Activated CD4-positive, alpha-beta T cell treated with anti-CD3 and anti-CD28 coated beads for 4 hours (primary cell): ENCODE measurements around the gene OPCML.

ENCODE experiments used
- DNase-seq, 2 donors: peaks; one replicate each; pipeline ENCODE4 v3.0.0-alpha.2; 2020

The OPCML gene

DNA sequence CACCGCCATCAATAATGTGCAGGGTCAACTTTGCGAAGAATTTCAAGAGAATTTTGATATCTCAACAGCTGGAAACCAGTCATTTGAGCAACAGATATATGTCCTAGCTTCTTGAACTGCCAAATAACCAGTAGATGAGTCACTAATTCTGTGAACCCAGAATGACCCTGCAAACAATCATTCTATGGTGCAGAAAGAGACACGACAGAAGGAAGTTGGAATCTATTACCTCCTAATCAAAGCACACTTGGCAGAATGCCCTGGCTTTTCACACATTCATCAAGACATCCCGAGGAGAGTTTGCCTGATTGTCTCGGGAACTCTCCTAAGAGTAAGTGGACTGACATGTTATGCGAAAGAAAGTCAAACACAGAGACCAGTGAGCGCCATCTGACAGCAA, 621.1 kb downstream of the OPCML start:
- DNase-seq, result no peak

DNA sequence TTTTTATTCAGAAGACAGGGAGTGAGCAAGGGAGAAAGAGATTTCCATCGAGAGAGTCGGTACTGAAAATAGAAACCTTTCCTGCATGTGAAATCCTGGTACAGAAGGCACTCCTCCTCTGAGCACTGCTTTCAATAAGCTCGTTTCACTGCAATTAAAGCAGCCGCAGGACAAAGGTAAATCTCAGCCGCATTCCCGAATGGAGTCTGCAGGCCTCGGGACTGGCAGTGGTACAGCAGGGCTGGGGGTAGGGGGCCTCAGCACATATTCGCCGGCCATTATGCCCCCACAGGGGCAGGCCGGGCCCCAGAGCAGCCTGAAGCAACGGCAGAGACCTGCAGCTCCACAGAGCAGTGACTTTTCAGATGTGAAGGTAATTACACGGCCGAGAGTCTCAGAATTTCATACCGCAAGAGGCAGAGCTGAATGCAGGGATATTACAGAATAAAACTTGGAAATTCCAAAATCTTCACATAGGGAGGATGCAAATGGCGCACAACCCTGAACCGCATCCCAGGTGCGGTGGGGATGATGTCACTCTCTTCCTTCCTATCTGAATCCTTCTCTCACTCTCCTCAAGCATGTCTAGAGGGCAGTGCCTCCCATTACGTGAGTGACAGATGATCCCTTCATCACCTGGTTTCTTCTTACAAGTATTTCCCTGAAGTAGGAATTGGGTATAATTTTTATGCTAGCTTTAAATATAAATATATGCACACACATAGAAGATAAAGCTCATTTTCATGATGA, 622.1 kb downstream of the OPCML start:
- no peak for DNase-seq

DNA sequence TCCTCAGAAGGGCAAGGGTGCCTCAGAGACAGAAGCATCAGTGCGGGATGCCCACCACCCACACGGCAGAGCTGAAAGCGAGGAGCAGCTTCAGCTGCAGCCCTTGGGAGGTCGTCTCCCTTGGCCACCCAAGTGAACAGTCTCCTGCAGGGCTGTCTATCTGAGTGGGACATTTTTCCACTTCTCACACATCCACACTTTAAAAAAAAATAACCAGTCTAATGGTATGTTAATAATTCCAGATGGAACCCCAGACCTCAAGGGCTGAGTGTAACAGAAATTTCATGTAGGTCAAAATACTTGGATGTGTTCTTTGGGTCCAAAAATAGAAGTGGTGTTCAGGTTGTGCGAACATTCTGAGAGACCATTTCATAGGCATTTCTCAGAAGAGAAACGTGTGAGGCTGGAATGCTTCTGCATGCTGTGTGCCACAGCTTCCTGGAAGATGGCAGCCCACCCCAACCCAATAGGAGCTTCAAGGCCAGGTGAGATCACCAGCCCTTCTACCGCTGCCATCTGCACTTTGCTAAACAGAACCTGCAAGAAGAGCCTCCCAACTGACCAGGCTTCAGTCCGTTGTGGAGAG, 623.2 kb downstream of the OPCML start:
- no peak for DNase-seq

DNA sequence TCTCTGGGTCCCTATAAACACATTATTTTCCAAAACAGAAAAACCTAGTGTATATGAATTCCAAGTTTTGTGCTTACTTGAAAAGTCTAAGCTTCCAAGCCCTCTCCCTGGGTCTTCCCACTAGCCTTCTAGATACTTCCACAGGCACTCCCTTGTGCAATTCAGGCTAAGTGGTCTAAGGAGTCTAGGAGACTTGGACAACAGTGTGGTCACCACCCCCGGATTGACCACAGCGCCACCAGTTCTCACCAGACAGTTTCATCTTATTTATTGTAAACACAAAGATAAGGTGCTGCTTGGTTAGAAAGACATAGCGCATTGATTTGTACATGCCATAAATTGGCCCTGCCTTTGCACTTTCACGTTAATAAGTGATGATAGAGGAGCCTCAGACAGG, 623.9 kb downstream of the OPCML start:
- DNase-seq, result no peak

DNA sequence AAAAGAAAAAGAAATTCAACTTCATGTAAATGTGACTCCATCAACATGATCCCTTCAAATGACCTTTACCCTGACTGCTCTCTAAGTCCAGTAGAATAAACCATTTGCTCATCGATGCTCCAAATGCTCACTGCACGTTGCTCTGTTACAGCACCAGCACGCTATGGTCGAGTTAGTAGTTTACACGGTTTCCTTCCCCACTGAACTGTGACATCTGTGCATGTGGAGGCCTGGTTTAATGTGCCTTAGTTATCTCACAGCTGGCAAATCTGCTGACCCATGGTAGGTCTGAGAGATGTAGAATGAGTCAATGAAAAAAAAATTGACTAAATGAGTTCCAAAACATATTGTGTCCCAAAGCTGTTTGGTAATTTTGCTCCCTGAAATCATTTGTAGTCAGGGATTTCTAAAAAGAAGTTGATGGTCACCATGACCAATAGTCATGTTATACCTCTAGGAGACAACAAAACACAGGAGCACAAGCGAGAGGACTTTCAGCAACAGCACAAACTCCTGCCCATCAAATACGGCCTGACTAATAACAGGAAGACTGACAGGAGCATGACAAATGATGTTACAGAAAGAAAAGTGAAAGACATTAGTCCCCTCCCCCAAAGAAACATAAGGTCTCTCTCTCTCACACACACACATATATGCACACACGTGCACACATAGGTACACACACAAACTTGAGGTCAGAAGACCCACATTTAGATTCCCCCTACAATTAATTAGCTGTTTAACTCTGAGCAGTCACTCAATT, 624.5 kb downstream of the OPCML start:
- no peak for DNase-seq

DNA sequence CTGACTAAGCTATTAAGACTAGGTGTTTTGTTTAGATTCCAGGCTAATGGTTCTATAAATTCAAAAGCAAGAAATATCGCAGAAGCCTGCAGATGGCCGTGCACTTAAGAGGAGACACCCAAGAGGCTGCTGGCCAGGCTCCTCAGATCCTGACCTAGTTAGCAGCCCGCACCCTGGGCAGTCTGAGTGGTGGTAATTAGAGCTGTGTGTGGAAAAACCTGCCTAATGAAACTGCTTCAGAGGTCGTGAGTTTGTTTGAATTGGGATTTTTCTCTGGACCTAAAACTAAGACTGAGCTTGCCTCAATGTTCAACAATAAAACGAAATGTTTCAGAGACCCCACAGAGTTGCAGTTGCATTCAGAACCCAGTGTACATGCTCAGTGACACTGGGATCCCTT, 627.7 kb downstream of the OPCML start:
- DNase-seq, result no peak

DNA sequence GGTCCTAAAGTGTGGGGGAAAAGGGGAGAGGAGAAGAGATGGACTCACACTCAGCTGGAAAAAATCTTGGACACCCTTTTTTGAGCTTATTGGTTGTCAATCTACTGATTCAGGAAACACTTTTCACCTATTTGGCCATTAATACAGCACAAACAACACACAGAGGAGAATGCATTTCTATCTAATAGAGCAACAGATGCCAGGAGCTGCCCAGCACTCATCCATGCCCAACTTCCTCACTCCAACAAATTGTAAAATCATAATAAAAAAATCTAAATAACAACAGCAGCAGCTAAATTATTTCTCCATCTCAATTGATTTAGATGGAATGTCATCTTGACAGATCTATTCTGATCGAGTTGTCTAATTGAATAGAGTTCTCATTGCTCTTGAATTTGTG, 628.2 kb downstream of the OPCML start:
- no peak for DNase-seq

DNA sequence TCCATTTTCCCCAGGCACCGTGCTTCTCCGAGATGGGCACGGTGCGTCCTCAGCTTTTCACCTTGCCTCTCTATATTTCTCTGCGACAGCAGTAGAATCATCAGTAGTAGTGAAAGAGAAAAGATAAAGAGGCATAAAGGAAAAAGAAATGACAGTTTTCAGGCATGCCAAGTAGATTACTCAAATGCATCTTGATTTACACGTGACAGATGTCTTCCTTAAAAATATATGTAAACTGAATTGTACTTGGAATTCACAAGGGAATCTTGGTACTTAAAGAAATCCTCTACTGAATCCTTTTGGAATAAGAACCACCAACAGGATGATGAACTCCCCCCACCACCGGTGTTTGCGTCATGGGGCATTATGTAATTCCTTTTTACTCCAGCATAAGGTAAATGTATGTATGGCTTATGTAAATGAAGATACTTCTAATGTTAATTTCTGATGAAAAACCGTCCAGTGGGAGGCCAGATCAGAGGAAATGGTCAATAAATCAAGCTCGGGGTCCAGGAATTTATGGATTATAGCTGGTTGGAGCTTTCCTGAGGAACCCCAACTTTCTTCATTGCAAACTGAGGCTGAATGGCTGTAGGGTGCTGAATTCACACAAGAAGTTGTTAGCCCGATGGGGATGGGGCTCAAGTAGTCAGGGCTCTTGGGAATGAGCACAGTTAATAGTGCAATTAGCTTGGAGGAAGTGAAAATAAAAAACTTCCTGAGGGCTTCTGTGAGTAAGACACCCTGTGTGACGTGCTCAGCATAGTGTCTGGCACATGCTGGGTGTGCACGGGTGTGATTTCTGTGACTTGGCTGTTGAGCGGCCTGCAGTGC, 630.4 kb downstream of the OPCML start:
- no peak for DNase-seq

DNA sequence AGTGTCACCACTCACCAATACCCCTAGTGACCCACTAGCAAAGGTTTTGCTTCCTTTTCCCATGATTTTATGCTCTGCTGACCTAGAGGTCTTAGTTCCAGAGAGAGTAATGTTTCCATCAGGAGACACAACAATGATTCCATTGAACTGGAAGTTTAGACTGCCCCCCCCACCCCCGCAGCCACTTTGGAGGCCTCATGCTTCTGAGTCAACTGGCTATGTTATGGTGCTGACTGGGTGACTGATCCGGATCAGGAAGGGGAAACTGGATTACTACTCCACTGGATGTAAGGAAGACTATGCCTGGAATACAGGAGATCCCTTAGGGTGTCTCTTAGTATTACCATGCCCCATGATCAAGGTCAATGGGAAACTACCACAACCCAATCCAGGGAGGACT, 633.6 kb downstream of the OPCML start:
- DNase-seq, result no peak

DNA sequence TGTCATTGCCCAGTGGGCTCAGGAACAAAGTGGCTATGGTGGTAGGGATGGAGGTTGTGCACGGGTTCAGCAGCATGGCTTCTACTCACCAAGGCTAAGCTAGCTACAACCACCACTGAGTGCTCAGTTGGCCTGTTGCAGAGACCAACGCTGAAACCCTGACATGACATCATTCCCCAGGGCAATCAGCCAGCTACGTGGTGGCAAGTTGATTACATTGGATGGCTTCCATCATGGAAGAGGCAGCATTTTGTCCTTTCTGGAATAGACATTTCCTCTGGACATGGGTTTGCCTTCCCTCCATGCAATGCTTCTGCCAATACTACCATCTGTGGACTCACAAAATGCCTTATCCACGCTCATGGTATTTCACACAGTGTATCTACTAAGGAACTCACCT, 634.3 kb downstream of the OPCML start:
- DNase-seq, result no peak

DNA sequence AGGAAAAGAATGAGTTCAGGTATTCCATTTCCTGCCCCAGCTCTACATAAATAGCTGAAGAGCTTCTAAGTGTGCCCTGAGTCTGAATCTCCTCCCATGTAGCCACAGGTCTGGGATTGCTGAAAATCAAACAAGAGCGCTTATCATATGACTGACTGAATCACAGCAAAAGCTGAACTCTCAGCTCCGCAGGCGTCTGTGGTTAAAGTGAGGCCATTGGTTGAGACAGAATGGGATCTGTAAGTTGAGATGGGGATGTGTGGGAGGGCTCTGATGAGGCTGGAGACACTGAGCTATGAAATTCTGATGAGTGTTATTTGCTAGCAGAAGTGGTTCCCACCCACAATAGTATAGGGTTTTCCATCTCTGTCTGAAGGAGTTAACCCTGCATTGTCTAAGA, 637.0 kb downstream of the OPCML start:
- DNase-seq, result no peak

DNA sequence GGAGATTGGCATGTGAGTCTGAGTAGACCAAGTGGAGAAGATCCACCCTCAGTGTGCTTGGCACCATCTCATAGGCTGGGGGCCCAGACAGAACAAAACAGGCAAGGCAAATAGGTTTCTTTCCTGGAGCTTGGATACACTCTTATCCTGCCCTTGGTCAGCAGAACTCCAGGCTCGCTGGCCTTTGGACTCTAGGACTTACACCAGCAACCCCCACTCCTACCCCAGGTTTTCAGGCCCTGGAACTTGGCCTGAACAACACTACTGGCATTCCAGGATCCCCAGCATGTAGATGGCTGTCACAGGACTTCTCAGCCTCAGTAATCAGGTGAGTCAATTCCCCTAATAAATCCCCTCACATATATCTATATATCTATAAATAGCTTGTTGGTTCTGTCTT, 637.7 kb downstream of the OPCML start:
- no peak for DNase-seq

DNA sequence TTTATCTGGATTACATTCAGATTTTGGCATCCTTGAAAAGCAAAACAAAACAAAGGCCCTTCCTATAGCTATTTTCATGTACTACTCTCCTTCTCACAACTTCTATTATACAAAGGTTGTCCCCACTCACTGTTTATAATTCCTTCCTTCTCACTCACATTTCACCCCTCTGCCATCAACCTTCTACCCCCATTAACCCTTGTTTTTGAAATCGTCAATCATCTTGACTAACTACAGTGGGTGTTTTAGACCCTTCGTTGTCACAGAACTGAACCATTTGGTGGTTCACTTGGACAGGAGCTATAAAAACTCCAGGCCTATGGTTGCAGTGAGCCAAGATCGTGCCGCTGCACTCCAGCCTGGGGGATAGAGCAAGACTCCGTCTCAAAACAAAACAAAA, 639.4 kb downstream of the OPCML start:
- DNase-seq, result no peak

DNA sequence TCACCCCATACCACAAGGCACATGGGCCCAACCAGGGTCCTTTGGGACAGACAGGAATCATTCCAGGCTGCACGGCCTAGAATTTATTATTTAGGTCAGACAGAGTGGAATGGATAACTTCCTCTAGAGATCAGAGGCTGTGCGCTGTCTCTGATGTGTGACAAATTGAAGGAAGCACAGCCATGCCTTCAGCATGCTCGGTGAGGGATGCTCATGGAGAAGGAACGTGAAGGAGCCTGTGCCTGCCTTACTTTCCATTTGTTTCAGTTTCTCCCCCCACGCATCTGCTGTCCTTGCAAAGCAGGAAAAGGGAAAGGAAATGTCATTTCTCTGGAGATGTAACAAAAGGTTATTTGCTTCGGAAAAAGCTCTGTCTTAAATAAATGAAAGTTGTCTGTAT, 644.1 kb downstream of the OPCML start:
- no peak for DNase-seq

DNA sequence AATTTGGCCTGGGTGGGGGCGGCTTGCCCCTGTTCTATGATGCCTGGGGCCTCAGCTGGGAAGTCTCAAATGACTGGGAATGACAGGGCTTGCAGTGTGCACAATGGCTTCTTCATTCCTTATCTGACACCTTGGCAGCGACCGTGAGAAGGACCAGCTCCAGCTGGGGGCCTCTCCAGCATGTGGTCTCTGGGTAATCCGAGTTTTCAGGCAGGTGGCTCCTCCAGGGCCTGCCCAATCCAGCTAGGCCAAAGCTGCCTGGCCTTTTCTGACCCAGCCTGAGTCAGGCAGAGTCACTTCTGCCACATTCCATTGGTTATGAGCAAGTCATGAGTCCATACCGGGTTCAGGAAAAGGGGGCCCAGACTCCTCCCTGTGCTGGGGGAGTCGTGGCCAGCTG, 646.0 kb downstream of the OPCML start:
- DNase-seq, result no peak

DNA sequence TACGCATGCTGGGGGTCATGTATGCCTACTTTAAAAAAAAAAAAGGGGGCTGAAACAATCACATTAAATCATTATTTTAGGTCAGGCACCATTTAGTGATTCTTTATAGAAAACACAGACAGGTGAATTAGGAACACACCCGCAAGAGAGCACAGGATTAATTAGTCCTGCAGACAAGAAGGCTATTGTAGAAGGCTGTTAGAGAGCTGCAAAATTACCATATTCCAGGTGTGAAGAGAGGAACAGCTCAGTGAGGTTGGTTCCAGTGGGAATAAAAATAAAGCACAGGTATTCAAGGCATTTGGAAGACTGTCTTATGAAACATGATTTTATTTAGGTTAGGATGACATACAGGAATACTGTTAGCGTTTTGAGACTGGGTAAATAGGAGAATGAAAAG, 649.1 kb downstream of the OPCML start:
- no peak for DNase-seq

DNA sequence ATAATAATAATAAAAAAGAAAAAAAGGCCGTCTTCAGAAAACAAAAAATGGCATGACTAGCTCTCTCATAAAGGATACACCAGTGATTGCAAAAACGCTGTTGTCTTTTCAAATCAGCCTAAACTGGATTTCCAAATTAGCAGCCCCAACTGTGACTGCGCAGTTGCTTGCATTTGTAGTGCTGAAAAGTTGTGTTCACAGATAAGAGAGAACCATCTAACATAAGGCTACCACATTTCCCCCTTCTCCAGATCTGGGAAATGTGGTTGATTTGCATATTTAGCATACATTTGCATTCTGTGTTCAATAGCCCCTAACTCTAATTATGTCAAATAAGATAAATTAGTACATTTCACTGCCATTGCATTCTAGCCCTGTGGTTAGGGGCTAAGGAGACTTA, 650.7 kb downstream of the OPCML start:
- no peak for DNase-seq

DNA sequence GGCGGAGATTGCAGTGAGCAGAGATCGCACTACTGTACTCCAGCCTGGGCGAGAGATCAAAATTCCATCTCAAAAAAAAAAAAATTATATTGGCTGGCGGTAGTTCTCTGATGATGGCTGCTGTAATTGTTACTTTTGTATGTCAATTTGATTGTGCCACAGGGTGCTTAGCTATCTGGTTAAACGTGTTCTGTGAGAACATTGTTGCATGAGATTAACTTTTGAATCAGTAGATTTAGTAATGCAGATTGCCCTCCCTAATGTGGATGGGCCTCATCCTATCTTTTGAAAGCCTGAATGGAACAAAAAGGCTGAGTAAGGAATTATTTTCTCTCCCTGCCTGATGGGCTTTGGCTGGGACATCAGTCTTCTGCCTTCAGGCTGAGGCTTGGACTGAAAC, 654.2 kb downstream of the OPCML start:
- DNase-seq, result no peak

DNA sequence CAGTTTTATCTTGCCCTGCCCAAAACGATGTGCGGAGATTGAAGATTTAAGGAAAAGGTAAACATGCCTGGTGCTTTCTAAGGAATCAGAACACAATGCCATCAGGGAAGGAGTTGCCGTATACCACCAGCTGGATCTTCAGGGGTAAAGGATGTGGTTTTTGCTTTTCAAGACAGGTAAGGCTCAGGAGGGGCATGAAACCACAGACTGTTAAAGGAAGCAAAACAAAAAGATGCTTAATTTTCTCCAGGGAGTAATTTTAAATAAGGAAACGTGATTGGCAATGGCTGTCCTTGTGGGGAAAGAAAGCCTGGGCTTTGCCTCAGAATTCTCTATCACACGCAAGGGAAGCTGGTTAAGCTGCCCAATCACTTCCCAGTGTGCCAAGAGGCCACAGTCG, 655.6 kb downstream of the OPCML start:
- DNase-seq, result no peak

DNA sequence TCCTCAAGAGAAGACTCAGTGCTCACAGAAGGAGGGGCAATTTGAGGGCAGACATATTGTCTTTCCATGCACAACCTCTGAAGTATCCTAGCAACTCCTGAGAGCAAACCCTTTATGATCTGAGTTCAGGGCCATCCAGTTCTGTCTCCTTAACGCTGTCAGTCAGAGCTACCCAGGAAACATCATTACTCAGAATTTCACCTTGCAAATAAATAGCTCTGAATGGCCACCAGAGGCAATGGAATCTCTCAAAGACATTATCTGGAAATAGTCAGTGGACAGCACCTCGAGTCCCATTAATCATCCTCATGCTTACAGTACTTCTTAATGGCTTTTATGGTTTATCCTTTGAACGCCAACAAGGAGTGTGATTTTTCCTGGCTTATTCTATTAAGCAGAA, 656.1 kb downstream of the OPCML start:
- DNase-seq, result no peak

DNA sequence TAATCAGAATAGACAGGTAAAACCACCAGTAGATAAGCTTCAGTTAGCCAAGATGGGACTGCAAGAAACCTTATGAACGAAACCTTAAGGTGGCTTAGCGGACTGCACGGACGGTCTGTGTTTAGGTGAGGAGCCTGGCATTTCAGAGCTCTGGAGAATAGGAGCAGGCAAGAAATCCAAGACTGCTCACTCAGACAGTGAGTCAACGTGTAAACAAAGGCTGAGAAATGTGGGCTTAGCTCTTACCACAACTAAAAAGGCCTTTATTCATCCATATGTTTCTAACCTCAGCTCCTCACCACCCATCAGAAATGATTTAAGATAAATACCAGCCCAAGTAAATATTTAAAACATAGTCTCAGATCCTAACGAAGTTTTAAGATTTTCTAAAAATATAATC, 657.7 kb downstream of the OPCML start:
- DNase-seq, result no peak

DNA sequence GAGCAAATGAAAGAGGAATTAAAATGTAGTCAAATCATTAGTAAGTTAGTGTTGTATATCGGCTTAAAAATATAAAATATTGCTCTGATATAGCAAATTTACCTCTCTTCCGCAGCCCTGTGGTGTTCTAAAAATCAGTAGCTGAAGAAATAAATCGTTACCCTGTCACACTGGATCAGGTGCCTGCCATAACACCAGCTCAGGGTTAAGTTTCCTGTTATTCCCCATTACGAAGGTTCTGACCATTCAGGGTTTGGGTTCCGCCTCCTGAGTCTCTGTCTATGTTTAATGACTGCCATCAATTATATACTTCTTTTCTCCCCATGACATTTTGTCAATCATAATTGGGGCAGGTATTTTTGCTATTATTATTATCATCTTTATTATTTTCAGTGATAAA, 658.5 kb downstream of the OPCML start:
- DNase-seq, result no peak

DNA sequence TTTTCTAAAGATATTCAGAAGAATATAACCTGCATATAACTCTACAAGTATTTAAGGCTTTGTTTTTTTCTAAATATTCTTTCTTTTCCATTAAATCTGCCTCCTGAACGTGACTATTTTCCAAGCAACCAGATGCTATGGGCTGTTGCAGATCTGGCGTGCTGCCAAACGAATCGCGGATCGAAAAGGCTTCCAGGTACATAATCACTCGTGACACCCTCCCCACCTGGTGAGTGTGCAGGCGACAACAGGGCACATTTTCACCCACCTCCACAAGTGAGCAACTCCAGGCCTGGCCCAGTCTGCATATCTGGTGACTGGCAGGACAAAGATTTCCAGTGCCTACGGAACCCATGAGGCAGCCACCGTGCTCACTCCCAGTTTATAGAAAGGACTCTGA, 660.1 kb downstream of the OPCML start:
- DNase-seq, result no peak
